Uterus (tissue), 2 donors: ENCODE measurements around the gene WARS2.

ENCODE experiments used
- CTCF ChIP-seq, 4 experiments: fragments of 200-600 bp in 2 of 4; fragments of 450-650 bp in 2 of 4; sonication (generic) in 2 of 4; IDR thresholded peaks; one replicate each; pipeline ENCODE4 v1.5.1; 2016 to 2019; ENCODE audit warnings: antibody characterized with exemption in 4 of 4, mild to moderate bottlenecking in 2 of 4, moderate library complexity in 1 of 4
- POLR2A ChIP-seq, 2 donors: fragments of 450-650 bp; IDR thresholded peaks; one replicate each; pipeline ENCODE4 v1.6.1; 2016; ENCODE audit warnings: antibody characterized with exemption in 2 of 2, mild to moderate bottlenecking in 1 of 2, moderate library complexity in 1 of 2

DNA sequence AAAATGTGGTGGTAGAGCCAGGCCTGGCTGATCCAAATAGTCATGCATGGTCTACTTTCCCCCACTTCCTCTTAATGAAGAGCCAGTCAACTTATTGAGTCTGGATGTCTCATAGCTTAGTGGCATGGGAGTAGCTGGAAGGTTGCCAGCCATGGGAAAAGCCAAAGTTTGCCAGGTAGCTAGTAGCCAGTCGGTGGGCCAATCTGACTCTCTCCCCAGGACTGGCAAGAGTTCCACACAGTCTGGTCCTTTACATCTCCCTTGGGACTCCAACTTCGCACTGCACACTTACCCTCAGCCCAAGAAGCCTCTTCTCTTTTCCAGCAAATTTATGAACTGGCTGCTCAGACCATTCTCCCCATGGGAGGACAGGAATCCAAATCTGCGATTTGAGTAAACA lies 8.3 kb downstream of the WARS2 start:
- TF ChIP-seq CTCF (IDR thresholded peaks at IDR 0.05) (no peak), POLR2A (IDR thresholded peaks at IDR 0.05) (no peak)
